Sigmoid colon (tissue), 4 donors: ENCODE results near the gene HBS1L.

Experiments used
- EP300 ChIP-seq, 4 donors: sonication (generic); formaldehyde crosslinking; IDR thresholded peaks; one replicate each; pipeline ENCODE4 v1.6.1; 2017; ENCODE audit warnings: antibody characterized with exemption in 4 of 4
- POLR2A ChIP-seq, 2 donors: fragments of 450-650 bp; IDR thresholded peaks; one replicate each; pipeline ENCODE4 v1.6.1; 2016; ENCODE audit warnings: antibody characterized with exemption in 2 of 2, mild to moderate bottlenecking in 2 of 2, moderate library complexity in 2 of 2
- TF ChIP-seq, protein P1 (sequence below), 4 experiments: fragments of 450-650 bp in 3 of 4; fragments of 200-600 bp in 1 of 4; IDR thresholded peaks; one replicate each; pipeline ENCODE4 v1.5.1; 2016 to 2019; ENCODE audit warnings: antibody characterized with exemption in 4 of 4, mild to moderate bottlenecking in 3 of 4, moderate library complexity in 2 of 4

DNA sequence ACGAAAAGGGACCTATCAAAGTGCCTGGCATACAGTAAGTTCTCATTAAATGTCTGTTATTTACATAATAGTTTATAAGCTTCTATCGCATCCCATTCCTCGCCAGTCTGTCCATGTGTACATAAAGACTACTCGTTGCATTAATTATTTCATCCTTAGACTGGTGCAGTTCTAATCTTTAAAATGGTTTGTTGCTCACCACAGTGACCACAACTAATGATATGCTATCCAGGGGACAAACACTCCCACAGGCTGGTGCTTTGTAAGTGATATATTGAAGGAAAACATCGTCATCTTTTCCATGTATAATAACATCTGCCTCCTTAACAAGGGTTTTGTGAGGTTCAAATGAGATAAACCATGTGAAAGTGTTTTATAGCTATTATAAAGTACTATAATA is 39.0 kb upstream of the HBS1L start:
- TF ChIP-seq, protein P1, sequence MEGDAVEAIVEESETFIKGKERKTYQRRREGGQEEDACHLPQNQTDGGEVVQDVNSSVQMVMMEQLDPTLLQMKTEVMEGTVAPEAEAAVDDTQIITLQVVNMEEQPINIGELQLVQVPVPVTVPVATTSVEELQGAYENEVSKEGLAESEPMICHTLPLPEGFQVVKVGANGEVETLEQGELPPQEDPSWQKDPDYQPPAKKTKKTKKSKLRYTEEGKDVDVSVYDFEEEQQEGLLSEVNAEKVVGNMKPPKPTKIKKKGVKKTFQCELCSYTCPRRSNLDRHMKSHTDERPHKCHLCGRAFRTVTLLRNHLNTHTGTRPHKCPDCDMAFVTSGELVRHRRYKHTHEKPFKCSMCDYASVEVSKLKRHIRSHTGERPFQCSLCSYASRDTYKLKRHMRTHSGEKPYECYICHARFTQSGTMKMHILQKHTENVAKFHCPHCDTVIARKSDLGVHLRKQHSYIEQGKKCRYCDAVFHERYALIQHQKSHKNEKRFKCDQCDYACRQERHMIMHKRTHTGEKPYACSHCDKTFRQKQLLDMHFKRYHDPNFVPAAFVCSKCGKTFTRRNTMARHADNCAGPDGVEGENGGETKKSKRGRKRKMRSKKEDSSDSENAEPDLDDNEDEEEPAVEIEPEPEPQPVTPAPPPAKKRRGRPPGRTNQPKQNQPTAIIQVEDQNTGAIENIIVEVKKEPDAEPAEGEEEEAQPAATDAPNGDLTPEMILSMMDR (IDR thresholded peaks at IDR 0.05) = no peak
- no peak for TF ChIP-seq POLR2A (IDR thresholded peaks at IDR 0.05)
- TF ChIP-seq EP300 (IDR thresholded peaks at IDR 0.05) = no peak
